HG02623 (cell line): ENCODE results near the gene CALU.

Experiments used
- ATAC-seq: cut with Tn5 transposase; IDR thresholded peaks from one replicate; pipeline ENCODE4 v1.9.1; 2021; ENCODE audit warnings: moderate library complexity; ENCODE audit not compliant: unreplicated experiment

CALU gene

GRCh38 chr7:128744366-128744905, 5.3 kb downstream of the CALU start:
- no peak for ATAC-seq

- no peak for ATAC-seq
Measured at GRCh38 chr7:128745706-128746105, 6.5 kb downstream of the CALU start.

- ATAC-seq, result no peak
Measured at GRCh38 chr7:128747327-128748079, 8.3 kb downstream of the CALU start.

- ATAC-seq, result no peak
Measured at GRCh38 chr7:128752251-128752650, 13.1 kb downstream of the CALU start.

GRCh38 chr7:128755075-128755818, 16.1 kb downstream of the CALU start:
- ATAC-seq, result no peak

- ATAC-seq, result no peak
Measured at GRCh38 chr7:128755819-128756476, 16.8 kb downstream of the CALU start.

- no peak for ATAC-seq
Measured at GRCh38 chr7:128757203-128757602, 18.0 kb downstream of the CALU start.

GRCh38 chr7:128758553-128758952, 19.4 kb downstream of the CALU start:
- no peak for ATAC-seq

GRCh38 chr7:128759242-128759641, 20.1 kb downstream of the CALU start:
- no peak for ATAC-seq

- ATAC-seq, result no peak
Measured at GRCh38 chr7:128763541-128763940, 24.4 kb downstream of the CALU start.

GRCh38 chr7:128767475-128768110, 28.4 kb downstream of the CALU start:
- ATAC-seq, result no peak

- ATAC-seq, result no peak
Measured at GRCh38 chr7:128770233-128770632, 31.1 kb downstream of the CALU start.

- ATAC-seq, result no peak
Measured at GRCh38 chr7:128773604-128774003, 34.4 kb downstream of the CALU start.

- ATAC-seq, result no peak
Measured at GRCh38 chr7:128774029-128774689, 35.0 kb downstream of the CALU start.

- ATAC-seq, result no peak
Measured at GRCh38 chr7:128774921-128775320, 35.8 kb downstream of the CALU start.

GRCh38 chr7:128775744-128776474, 36.8 kb downstream of the CALU start, which contains the start of gene OPN1SW:
OPN1SW (minus strand) TSS chr7:128775794; CDS start chr7:128775781, 13 bp downstream.
- ATAC-seq, result no peak

GRCh38 chr7:128777156-128778123, 38.3 kb downstream of the CALU start:
- no peak for ATAC-seq

- no peak for ATAC-seq
Measured at GRCh38 chr7:128778946-128779345, 39.8 kb downstream of the CALU start.

- ATAC-seq, result no peak
Measured at GRCh38 chr7:128781126-128781525, 42.0 kb downstream of the CALU start.
